K562 (cell line): ENCODE measurements around the gene MDN1. TPM values are rescaled to one million over a fixed set of nuclear protein-coding genes. Genes with fewer than 3 reads are reported as not detected.

Experiments used
- ATAC-seq: fragments of 200-7000 bp; cut with Tn5 transposase; 3 replicates; pipeline ENCODE4 v1.9.1; 2020; ENCODE audit warnings: moderate library complexity
- BruUV-seq: library from RNA; stranded (reverse); fragments of 400-500 nt; replicated peaks from 2 replicates; lab custom pipeline; 2021; lab: Mats Ljungman, UMichigan
- CTCF ChIA-PET: fragments of 300-600 bp; formaldehyde crosslinking; extraction: SDS; loops from one replicate; lab custom pipeline; 2021; ENCODE audit warnings: low intra/inter-chr PET ratio; lab: Yijun Ruan, JAX
- POLR2A ChIA-PET: fragments of 300-600, 350-650 bp; sonication (Branson Sonifier 250); formaldehyde crosslinking; extraction: SDS; loops from one replicate; lab custom pipeline; 2021; ENCODE audit warnings: antibody characterized with exemption, inconsistent platforms; lab: Yijun Ruan, JAX
- DNase-seq, 4 experiments: peaks; one replicate each; pipeline versions ENCODE4 v3.0.0 to v3.0.0-alpha.2; 2011 to 2018; ENCODE audit warnings: low spot score in 3 of 4, mixed read lengths in 3 of 4; ENCODE audit errors: extremely low read depth in 1 of 4
- FAIRE-seq: peaks from 2 replicates; lab custom pipeline; 2011; peaks lifted over from hg19 to GRCh38; lab: Jason Lieb, UNC
- H2AFZ ChIP-seq: 2 replicates; pipeline ENCODE4 v1.6.0; 2011; ENCODE audit warnings: low read depth, low read length, control low read depth, inconsistent platforms
- H3K27ac ChIP-seq: fragments of 200-600 bp; 3 replicates; pipeline ENCODE4 v1.8.0; 2011; ENCODE audit warnings: low read depth, mild to moderate bottlenecking, control low read depth, inconsistent platforms, low read length, moderate library complexity, mixed read lengths; ENCODE audit errors: extremely low read depth
- H3K27me3 ChIP-seq, 2 experiments: fragments of 300-600 bp in 1 of 2; 2 replicates in 1 of 2; 3 replicates in 1 of 2; pipeline versions ENCODE4 v1.6.0 to v1.8.0; 2011; ENCODE audit warnings: inconsistent platforms in 2 of 2, low read length in 2 of 2, mild to moderate bottlenecking in 1 of 2, mixed read lengths in 1 of 2, moderate library complexity in 1 of 2; ENCODE audit not compliant: control insufficient read depth in 2 of 2, insufficient read depth in 2 of 2
- H3K36me3 ChIP-seq: fragments of 300-600 bp; 3 replicates; pipeline ENCODE4 v1.8.0; 2011; ENCODE audit warnings: mild to moderate bottlenecking, low read length, inconsistent platforms; ENCODE audit not compliant: control insufficient read depth, insufficient read depth
- H3K4me1 ChIP-seq, 2 experiments: fragments of 200-600 bp in 1 of 2; replicated peaks in 1 of 2; 2 replicates in 1 of 2; 3 replicates in 1 of 2; pipeline versions ENCODE4 v1.5.1 to v1.8.0; 2011; ENCODE audit warnings: inconsistent platforms in 2 of 2, low read length in 2 of 2, mild to moderate bottlenecking in 1 of 2, mixed read lengths in 1 of 2, moderate library complexity in 1 of 2; ENCODE audit not compliant: control insufficient read depth in 2 of 2, insufficient read depth in 2 of 2
- H3K4me2 ChIP-seq: 2 replicates; pipeline ENCODE4 v1.6.1; 2011; ENCODE audit warnings: low read length, control low read depth, inconsistent platforms, mixed read lengths; ENCODE audit not compliant: insufficient read depth
- H3K4me3 ChIP-seq: fragments of 200-600 bp; sonication (generic), shearing (Covaris generic); 2 replicates; pipeline ENCODE4 v1.5.1; 2016; ENCODE audit warnings: control low read depth, inconsistent platforms
- H3K79me2 ChIP-seq: fragments of 200-600 bp; 3 replicates; pipeline ENCODE4 v1.8.0; 2011; ENCODE audit warnings: low read length, inconsistent platforms; ENCODE audit not compliant: control insufficient read depth, insufficient read depth
- H3K9ac ChIP-seq, 2 experiments: 2 replicates each; pipeline versions ENCODE4 v1.6.0 to v1.6.1; 2011; ENCODE audit warnings: low read depth in 2 of 2, low read length in 2 of 2, control low read depth in 1 of 2, inconsistent platforms in 1 of 2, mild to moderate bottlenecking in 1 of 2, mixed read lengths in 1 of 2; ENCODE audit not compliant: insufficient read depth in 1 of 2
- H3K9me1 ChIP-seq: one replicate; pipeline ENCODE4 v1.6.0; 2011; ENCODE audit warnings: inconsistent platforms, mild to moderate bottlenecking, low read length, moderate library complexity; ENCODE audit not compliant: control insufficient read depth, insufficient read depth
- H3K9me3 ChIP-seq: replicated peaks from 2 replicates; pipeline ENCODE4 v1.5.1; 2011; ENCODE audit warnings: low read depth, low read length, inconsistent platforms; ENCODE audit not compliant: control insufficient read depth, insufficient read depth
- H4K20me1 ChIP-seq: replicated peaks from 2 replicates; pipeline ENCODE4 v1.6.1; 2011; ENCODE audit warnings: low read length, inconsistent platforms, mixed read lengths; ENCODE audit not compliant: control insufficient read depth, insufficient read depth
- CBX3 ChIP-seq, 2 experiments: IDR thresholded peaks; 1 replicate in 1 of 2; 2 replicates in 1 of 2; pipeline ENCODE4 v1.6.1; 2012; ENCODE audit warnings: inconsistent platforms in 2 of 2, low read length in 2 of 2, borderline replicate concordance in 1 of 2, control low read depth in 1 of 2
- CHD4 ChIP-seq: fragments of 200-600 bp; sonication (generic); IDR thresholded peaks from 3 replicates; pipeline ENCODE4 v1.6.1; 2012; ENCODE audit warnings: low read depth, mild to moderate bottlenecking, mixed read lengths, low read length, inconsistent platforms; ENCODE audit not compliant: insufficient read depth, insufficient replicate concordance, poor library complexity, severe bottlenecking
- FOSL1 ChIP-seq: fragments of 200-800 bp; sonication (Bioruptor generic); conservative IDR thresholded peaks from 2 replicates; pipeline ENCODE4 v1.6.1; 2016; ENCODE audit warnings: missing genetic modification characterization, missing compliant biosample characterization
- HCFC1 ChIP-seq: IDR thresholded peaks from 2 replicates; pipeline ENCODE4 v1.6.1; 2012; ENCODE audit warnings: low read depth, low read length, improper control_type of control experiment
- NR3C1 ChIP-seq: sonication (generic); formaldehyde crosslinking; IDR thresholded peaks from 2 replicates; pipeline ENCODE4 v1.8.1; 2022; ENCODE audit warnings: missing genetic modification reagents
- SMARCC2 ChIP-seq: fragments of 450-650 bp; IDR thresholded peaks from 2 replicates; pipeline ENCODE4 v1.6.1; 2017; ENCODE audit warnings: antibody characterized with exemption, moderate library complexity, mild to moderate bottlenecking, low read depth
- ZNF175 ChIP-seq: fragments of 200-800 bp; sonication (Bioruptor generic); IDR thresholded peaks from 2 replicates; pipeline ENCODE4 v1.6.1; 2016; ENCODE audit warnings: low read depth, mild to moderate bottlenecking, missing genetic modification characterization, missing compliant biosample characterization
- ZNF23 ChIP-seq: fragments of 250-450 bp; sonication (Bioruptor Pico); IDR thresholded peaks from 2 replicates; pipeline ENCODE4 v1.4.0; 2020; ENCODE audit warnings: mild to moderate bottlenecking
- ZNF384 ChIP-seq: IDR thresholded peaks from 2 replicates; pipeline ENCODE4 v1.6.1; 2012; ENCODE audit warnings: low read depth, low read length, improper control_type of control experiment
- ZNF583 ChIP-seq: fragments of 250-450 bp; sonication (Bioruptor Pico); IDR thresholded peaks from 2 replicates; pipeline ENCODE4 v1.4.0; 2020
- ZNF668 ChIP-seq: fragments of 250-450 bp; sonication (Bioruptor Pico); IDR thresholded peaks from 2 replicates; pipeline ENCODE4 v1.8.0; 2022; ENCODE audit warnings: mild to moderate bottlenecking, inconsistent platforms
- WGBS: fragments of 100-300 bp; shearing (Covaris generic); methylation state at CpG from one replicate; pipeline ENCODE4 v1.1.6; 2016; ENCODE audit warnings: low coverage, mixed read lengths; ENCODE audit not compliant: insufficient coverage; ENCODE audit errors: missing lambda C conversion rate; 5-methylcytosine and 5-hydroxymethylcytosine counted together
- in situ Hi-C: fragments of 300-500 bp; cut with MboI; formaldehyde crosslinking; loops from 4 replicates; pipeline ENCODE4 v1.15.0; 2018; ENCODE audit warnings: inconsistent platforms, mixed read lengths
- intact Hi-C: fragments of 100-400 bp; cut with micrococcal nuclease; formaldehyde crosslinking; loops from 2 replicates; pipeline ENCODE4 v1.14.2; 2022
- polyA plus RNA-seq, 8 experiments: library from polyadenylated mRNA; depleted of rRNA in 4 of 8; stranded (reverse) in 5 of 8; unstranded in 3 of 8; fragments of >200 nt; fragmentation: Nextera tagmentation in 2 of 8; fragmentation: Illumina TruSeq in 1 of 8; extraction: Ambion mirVana in 2 of 8; extraction: Trizol in 1 of 8; gene quantifications; 2 replicates each; pipeline versions ENCODE4 v1.2.1 to v1.2.3, GENCODE V29; 2011 to 2014; ENCODE audit warnings: inconsistent platforms in 1 of 8, missing spikeins in 1 of 8
- total RNA-seq, 7 experiments: library from RNA; depleted of rRNA in 6 of 7; stranded (reverse); fragments of >200 nt in 6 of 7; fragmentation: Illumina TruSeq in 2 of 7; extraction: Trizol in 2 of 7; gene quantifications; 2 replicates each; pipeline versions ENCODE4 v1.2.1 to v1.2.3, GENCODE V29; 2011 to 2021; ENCODE audit warnings: low replicate concordance in 1 of 7
- TF ChIP-seq, protein P1 (sequence below): fragments of 250-450 bp; sonication (Bioruptor Pico); IDR thresholded peaks from 2 replicates; pipeline ENCODE4 v1.4.0; 2020; ENCODE audit warnings: mild to moderate bottlenecking, moderate library complexity
- TF ChIP-seq, protein P2 (sequence below): fragments of 250-450 bp; sonication (Bioruptor Pico); IDR thresholded peaks from 2 replicates; pipeline ENCODE4 v1.8.0; 2021; ENCODE audit warnings: moderate library complexity, mild to moderate bottlenecking, inconsistent platforms

MDN1 gene
- total and polyA plus RNA-seq, 9 of the 15 experiments (the other 6 are each of a cell fraction or from before 2014, with no cell fraction given) = 25.6 to 93.6 (median 43.0) TPM

DNA sequence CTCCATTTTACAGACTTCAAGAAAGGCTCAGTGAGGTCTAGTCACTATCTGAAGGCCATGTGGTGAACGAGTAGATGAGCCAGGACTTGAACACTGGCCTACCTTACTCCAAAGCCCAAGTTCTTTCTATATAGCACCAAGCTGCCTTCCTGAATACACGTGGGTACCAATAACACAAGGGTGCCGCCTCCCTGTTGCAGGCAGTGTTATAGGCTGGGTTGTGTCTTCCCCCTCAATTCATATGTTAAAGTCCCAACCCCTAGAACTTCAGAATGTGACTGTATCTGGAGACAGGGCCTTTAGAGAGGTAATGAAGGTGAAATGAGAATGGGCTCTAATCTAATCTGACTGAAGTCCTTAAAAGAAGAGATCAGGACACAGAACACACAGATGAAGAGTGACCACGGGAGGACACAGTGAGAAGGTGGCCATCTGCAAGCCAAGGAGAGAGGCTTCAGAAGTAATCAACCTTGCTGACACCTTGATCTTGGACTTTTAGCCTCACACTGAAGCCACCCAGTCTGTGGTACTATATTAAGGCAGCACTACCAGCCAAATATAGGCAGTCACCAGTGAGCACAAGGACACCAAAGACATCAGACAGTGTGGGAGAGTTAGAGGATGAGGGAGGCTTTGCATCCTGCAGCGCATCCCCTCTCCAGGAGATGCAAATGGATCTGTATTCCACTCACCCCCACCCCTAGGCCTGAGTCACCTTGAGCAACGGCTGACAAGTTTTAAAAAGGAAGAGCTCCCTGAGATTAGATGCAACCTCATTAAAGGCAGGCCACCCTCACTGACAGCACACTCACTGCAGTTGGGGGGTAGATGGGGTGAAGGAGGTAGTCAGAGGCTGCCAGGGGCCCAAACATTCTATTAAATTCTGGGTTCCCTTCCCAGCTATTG, 140.1 kb downstream of the MDN1 start (continued):
- TF ChIP-seq, protein P1, sequence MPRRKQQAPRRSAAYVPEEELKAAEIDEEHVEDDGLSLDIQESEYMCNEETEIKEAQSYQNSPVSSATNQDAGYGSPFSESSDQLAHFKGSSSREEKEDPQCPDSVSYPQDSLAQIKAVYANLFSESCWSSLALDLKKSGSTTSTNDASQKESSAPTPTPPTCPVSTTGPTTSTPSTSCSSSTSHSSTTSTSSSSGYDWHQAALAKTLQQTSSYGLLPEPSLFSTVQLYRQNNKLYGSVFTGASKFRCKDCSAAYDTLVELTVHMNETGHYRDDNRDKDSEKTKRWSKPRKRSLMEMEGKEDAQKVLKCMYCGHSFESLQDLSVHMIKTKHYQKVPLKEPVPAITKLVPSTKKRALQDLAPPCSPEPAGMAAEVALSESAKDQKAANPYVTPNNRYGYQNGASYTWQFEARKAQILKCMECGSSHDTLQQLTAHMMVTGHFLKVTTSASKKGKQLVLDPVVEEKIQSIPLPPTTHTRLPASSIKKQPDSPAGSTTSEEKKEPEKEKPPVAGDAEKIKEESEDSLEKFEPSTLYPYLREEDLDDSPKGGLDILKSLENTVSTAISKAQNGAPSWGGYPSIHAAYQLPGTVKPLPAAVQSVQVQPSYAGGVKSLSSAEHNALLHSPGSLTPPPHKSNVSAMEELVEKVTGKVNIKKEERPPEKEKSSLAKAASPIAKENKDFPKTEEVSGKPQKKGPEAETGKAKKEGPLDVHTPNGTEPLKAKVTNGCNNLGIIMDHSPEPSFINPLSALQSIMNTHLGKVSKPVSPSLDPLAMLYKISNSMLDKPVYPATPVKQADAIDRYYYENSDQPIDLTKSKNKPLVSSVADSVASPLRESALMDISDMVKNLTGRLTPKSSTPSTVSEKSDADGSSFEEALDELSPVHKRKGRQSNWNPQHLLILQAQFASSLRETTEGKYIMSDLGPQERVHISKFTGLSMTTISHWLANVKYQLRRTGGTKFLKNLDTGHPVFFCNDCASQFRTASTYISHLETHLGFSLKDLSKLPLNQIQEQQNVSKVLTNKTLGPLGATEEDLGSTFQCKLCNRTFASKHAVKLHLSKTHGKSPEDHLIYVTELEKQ (CRISPR knock-in tag) = no peak
- TF ChIP-seq CHD4 = no peak
- TF ChIP-seq FOSL1 (tag) = no peak
- no peak for TF ChIP-seq ZNF583
- TF ChIP-seq ZNF175 (CRISPR knock-in tag) = no peak

DNA sequence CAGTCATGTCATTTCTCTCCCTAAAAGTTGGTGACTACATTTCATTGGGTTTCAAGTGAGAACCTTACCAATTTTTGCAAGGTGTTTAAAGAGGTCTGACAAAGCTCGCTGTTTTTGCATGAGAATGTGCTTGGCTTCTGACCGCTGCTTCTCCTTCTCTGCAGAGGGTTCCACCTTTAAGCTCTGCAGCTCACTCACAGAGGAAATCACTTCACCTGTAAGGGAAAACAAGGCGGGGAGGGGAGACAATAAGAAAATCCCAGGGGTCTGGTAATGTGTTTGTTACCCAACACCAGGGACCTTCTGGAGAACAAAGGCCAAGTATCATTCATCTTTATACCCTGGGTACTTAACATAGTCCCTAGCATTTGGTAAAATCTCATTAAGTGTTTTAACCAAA, 141.1 kb downstream of the MDN1 start:
- no peaks in the 10 kb centered on the region; the same call in 1 of the 2 replicates for H4K20me1 ChIP-seq
- no TSS peak for BruUV-seq
- no peaks in the 10 kb centered on the region for H3K27me3 ChIP-seq
- H3K27ac ChIP-seq = no peak overlapping the region
- H3K4me2 ChIP-seq = no peak overlapping the region
- no peak overlapping the region for H3K4me3 ChIP-seq
- CTCF ChIA-PET = no interaction called here
- in situ Hi-C loops (no loop called here), intact Hi-C loops (no loop called here)
- POLR2A ChIA-PET = interaction anchor here (0.9 kb wide), 1 partner anchor 9 kb away, joined by 7 read pairs; no protein-coding TSS in a partner anchor
- no peak overlapping the region for H2AFZ ChIP-seq
- H3K36me3 ChIP-seq = peaks cover 95% of the 10 kb centered on the region
- ATAC-seq (no peak), FAIRE-seq (no peak), DNase-seq (no peak)
- H3K4me1 ChIP-seq = no peaks in the 10 kb centered on the region
- H3K9me3 ChIP-seq = no peaks in the 10 kb centered on the region
- no peaks in the 10 kb centered on the region; the same call in 2 of the 3 replicates for H3K79me2 ChIP-seq
- H3K9me1 ChIP-seq = no peaks in the 10 kb centered on the region
- H3K9ac ChIP-seq = no peak overlapping the region
- 88% methylated on average over 3 of the region's 3 CpGs for WGBS
- TF ChIP-seq NR3C1 (CRISPR knock-in tag) (no peak), ZNF23 (CRISPR knock-in tag) (no peak), CBX3 (IDR thresholded peaks at IDR 0.05; ENCODE audit: borderline replicate concordance in 1 of 2, low read length in 2 of 2) (no peak), SMARCC2 (no peak), HCFC1 (no peak), ZNF384 (no peak), ZNF668 (no peak)
- TF ChIP-seq, protein P2, sequence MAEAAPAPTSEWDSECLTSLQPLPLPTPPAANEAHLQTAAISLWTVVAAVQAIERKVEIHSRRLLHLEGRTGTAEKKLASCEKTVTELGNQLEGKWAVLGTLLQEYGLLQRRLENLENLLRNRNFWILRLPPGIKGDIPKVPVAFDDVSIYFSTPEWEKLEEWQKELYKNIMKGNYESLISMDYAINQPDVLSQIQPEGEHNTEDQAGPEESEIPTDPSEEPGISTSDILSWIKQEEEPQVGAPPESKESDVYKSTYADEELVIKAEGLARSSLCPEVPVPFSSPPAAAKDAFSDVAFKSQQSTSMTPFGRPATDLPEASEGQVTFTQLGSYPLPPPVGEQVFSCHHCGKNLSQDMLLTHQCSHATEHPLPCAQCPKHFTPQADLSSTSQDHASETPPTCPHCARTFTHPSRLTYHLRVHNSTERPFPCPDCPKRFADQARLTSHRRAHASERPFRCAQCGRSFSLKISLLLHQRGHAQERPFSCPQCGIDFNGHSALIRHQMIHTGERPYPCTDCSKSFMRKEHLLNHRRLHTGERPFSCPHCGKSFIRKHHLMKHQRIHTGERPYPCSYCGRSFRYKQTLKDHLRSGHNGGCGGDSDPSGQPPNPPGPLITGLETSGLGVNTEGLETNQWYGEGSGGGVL (CRISPR knock-in tag) = no peak
